ENCODE measurements around the gene SORCS2.

The SORCS2 gene

GRCh38 chr4:7224878-7225533 lies 32.7 kb downstream of the SORCS2 start:
- no peak for DNase-seq

GRCh38 chr4:7226439-7226838 lies 34.1 kb downstream of the SORCS2 start:
- DNase-seq, result no peak

GRCh38 chr4:7227008-7227407 lies 34.7 kb downstream of the SORCS2 start:
- no peak for DNase-seq

DNA sequence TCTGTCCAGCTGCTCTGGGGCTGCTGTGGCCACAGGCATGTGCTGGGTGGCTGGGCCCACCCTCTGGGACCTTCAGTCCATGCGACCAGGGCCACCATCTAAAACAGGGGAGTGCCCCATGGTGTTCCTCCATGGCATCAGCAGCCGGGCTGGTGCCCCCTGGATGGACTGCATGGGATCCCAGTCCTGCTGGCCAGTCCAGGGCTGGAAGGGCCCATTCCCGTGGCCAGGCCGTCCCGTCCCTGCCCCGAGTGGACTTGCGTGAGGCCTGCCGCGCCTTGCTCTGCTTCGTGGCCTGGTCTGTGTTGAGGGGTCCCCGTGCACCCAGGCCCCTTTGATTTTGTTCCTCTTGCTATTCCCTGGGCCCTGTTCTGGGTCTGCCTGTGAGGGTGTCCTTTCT lies 36.4 kb downstream of the SORCS2 start:
- no peak for DNase-seq

GRCh38 chr4:7232061-7232650 lies 39.8 kb downstream of the SORCS2 start:
- no peak for DNase-seq

DNA sequence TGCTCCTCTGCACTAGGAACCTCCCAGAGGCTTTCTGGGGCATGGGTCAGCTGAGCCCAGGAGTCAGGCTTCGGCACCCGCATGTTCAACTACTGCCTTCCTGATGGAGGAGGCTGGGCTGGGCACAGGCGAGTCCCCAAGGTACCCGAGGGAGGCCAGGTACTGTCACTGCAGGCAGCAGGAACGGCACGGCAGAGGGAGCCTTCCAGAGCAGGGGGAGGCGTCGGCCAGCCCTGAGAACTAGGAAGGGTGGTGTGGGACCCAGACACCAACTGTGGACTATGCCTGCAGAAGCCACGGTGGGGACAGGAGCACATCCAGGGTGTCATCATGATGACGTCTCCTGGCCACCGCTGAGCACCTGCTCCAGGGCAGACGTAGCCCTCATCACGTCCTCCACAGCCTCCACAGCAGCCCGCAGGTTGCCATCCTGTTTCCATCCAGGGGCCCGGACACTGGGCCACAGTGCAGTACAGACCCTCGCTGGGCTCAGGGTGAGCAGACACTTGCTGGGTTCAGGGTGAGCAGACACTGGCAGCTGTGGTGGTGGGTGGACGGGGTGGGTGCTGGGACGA lies 40.8 kb downstream of the SORCS2 start:
- no peak for DNase-seq

- DNase-seq, result no peak
These were observed 41.3 kb downstream of the SORCS2 start for GRCh38 chr4:7233601-7234000.

- no peak for DNase-seq
These were observed 42.2 kb downstream of the SORCS2 start for GRCh38 chr4:7234355-7235029.

- no peak for DNase-seq
These were observed 42.7 kb downstream of the SORCS2 start for GRCh38 chr4:7235030-7235380.

GRCh38 chr4:7236847-7237246 lies 44.5 kb downstream of the SORCS2 start:
- no peak for DNase-seq

DNA sequence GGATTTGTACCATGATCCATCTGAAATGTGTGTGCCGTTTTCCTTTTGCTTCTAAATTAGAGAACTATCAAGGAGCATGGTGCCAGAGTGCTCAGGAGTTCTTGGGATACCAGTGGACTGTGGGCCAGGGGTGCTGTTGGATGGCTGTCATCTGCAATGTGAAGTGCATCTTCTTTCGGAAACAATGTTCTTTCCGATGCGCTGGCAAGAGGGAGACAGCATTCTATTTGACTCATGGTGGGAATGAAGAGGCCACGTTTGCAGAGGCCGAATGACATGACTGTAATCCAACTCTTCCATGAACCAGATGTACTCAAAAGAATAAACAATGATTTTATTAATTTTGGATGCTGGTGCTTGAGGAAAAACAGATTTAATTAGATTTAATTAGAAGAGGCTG lies 45.5 kb downstream of the SORCS2 start:
- DNase-seq, result no peak

GRCh38 chr4:7238300-7238960 lies 46.1 kb downstream of the SORCS2 start:
- no peak for DNase-seq

- DNase-seq, result no peak
These were observed 46.9 kb downstream of the SORCS2 start for GRCh38 chr4:7239101-7239820.

GRCh38 chr4:7239844-7240243 lies 47.5 kb downstream of the SORCS2 start:
- no peak for DNase-seq

DNA sequence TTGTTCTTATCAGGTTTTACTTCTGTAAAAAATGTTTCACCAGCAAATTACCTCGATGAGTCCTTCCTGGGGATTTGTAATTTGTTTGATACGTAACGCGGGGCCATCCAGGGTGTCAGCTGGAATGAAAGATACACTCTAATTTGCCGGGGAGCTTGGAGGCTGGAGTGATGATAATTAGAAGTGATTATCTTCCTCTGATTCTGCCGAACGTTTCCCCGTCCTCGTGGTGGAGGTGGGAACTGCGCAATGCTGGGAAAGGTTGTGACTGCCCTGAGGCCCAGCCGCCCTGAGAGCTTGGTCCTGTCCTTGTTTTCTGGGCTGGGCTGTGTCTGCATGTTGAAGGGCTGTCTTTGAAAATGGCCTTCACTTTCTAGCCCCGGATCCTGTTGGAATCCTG lies 48.0 kb downstream of the SORCS2 start:
- no peak for DNase-seq

DNA sequence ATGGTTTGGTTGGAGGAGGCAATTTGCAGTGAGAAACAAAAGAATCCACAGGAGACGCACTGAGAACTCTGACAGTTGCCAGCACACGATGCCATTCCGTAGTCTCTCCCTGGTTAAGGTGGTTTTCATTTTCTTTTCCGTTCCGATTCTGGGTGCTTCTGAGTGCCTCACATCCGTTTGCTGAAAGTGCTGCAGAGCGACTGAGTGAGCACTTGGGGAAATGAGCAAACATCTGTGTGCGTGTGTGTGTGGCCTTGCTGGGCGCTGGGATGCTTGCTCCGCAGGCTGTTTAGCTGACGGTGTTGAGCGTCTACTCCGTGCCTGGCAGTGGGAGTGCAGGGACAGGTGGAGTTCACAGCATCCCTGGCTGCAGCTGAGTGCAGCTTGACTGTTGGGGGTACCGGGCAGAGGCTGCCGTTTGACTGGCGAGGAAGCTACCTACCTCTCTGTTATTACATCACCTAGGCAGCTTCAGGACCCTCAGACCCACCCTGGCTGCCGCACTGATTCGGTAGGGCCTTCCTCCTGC lies 49.3 kb downstream of the SORCS2 start:
- no peak for DNase-seq

DNA sequence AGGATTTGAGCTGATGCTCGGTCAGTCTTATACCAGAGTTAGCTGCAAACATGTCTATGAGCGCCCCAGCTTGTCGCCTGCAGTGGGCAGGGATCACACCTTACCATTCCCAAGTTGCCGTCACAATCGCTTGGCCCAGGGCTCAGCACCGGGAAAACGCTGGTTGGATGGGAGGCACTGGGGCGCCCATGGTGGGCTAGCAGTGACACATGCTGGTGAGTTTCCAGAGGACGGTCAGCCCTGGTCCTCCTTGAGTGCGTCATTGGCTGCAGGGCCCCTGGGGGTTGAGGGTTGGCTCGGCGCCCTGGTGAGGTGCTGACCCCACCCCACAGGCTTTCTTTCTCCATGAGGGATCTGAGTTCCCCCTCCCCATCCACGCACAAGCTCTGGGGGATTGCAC lies 50.4 kb downstream of the SORCS2 start:
- no peak for DNase-seq

DNA sequence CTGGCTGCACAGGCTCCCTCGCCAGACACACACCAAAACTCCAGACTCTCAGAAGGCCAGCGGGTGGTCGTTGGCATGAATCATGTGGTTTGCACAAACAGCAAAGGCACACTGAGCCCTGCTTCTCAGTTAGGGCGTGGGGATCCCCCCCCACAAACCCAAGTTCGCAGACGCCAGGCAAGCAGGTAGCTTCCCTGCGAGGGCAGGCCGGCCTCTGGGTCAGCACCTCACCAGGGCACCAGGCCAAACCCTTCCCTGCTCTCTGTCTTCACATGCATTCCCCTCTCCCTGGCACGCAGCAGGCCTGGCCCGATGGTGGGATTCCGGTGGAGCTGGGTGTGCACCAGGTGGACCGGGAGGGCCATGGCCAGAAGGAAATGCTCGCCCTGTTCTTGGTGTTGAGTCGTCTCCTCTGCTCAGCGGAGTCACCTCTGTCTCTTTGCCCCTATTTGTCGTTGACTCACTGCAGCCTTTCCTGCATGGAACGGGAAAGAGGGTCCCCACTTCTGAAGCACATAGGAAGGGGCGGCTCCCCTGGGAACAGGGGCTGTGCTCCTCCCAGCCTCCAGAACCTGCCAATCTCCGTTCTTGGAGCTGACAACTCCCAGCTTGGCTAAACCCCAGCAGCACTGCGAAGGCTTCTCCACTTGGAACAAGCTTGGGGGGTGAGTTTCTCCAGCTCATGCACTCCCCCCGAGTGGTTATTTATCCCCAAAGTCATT lies 51.4 kb downstream of the SORCS2 start:
- DNase-seq, result no peak

DNA sequence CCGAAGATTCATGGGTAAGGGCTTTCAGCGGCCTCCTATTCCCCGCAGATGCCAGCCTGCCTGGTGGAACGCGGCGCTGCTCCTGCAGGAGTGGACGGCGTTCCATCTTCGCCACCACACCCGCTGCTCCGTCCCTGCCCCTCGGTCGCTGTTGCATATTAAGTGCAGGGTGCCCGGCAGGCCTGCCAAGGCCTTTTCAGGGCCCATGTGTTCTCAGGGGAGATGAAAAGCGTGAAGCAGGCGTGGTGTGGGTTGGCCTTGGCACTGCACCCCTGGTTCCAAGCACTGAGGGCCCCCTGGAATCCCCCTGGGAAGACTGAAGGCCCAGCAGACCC lies 52.0 kb downstream of the SORCS2 start:
- DNase-seq, result no peak

DNA sequence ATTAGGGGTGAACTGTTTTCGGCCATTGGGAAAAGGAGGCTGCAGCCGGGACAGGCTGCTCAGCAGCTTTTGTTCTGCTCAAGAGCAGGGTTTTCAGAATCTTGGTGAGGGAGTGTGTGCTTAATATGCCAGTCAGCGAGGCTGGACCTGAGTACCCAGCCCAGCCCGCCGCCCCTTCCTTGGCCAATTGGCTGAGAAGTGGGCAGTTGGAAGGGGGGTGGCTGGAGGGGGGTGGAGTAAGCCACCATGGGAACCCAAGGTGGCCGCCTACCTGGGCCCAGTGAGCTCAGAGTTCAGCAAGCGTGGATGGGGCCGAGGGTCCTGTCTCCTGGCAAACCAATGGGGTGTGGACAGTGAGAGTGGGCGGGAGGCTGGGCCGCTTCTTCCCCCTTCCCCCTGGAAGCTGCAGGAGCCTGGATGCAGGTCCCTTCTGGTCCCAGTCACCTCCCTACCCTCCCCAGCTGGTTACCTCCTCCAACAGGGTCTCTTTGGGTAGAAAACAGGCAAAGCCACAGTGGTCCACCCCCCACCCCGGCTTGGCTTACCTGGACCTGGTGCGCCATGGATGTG lies 52.5 kb downstream of the SORCS2 start:
- no peak for DNase-seq

DNA sequence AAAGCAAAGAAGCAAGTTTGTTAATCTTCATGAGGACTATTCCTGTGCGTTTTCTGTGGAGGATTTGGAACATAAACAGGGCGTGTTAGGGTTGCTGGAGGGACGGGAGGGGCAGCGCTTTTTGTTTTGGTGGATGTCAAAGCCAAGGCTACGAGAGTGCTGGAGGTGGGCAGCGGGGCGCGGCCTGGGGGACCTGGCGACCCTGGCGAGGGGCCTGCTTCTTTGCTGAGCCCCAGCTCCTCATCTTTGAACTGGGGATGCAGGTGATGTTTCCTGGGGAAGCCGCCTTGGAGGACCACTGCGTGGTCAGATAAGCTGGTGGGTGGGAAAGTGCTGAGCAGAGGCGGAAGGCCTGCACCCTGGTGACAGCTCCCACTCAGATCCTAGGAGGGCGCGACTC lies 55.2 kb downstream of the SORCS2 start:
- no peak for DNase-seq

DNA sequence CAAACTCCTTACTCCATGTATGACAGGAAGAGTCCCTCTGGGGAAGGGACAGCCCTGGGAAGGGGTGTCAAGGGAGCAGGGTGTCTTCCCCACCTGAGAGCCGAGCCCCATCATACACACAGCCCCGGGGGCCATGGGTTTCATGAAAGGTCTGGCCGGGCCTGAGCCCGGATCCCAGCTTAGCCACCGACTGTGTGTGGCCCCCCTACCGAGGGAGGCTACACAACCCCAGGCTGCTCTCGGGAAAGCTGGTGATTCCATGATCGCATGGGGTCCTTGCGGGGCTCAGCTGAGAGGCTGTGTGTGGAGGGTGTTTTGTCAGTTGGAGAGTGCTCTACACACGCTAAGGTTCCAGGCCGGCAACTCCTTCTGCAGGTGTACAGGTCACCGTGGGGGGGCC lies 55.6 kb downstream of the SORCS2 start:
- DNase-seq, result no peak
